ENCODE results near the gene LMNB1. TPM values are rescaled to one million over a fixed set of nuclear protein-coding genes. Genes with fewer than 3 reads are reported as not detected.

The LMNB1 gene
- total RNA-seq, 1 experiment from 2014 or later = 211 TPM

GRCh38 chr5:126836778-126837177 lies 59.8 kb downstream of the LMNB1 start:
- H3K36me3 Mint-ChIP-seq (ENCODE audit: insufficient read depth in 1 of 3, low read depth in 3 of 3) = peaks cover 37 to 73% (median 41%) of the 10 kb centered on the region in 3 experiments

More at GRCh38 chr5:126836778-126837177, 59.8 kb downstream of the LMNB1 start:
- Histone ChIP-seq H3K56ac (ENCODE audit: insufficient read length, low read depth, low read length) (no peak overlapping the region), H2BK15ac (ENCODE audit: low read depth, low read length) (no peak overlapping the region), H3K9ac (ENCODE audit: extremely low read depth, insufficient read length, low read length) (no peak overlapping the region), H3K27me3 (ENCODE audit: insufficient read depth, low read length) (no peaks in the 10 kb centered on the region), H2AK5ac (ENCODE audit: insufficient read length, low read length) (no peak overlapping the region), H3K4ac (ENCODE audit: low read depth, low read length) (no peak overlapping the region), H2BK5ac (ENCODE audit: insufficient read length, low read length) (no peak overlapping the region), H3K4me2 (ENCODE audit: insufficient read depth, insufficient read length, low read length) (no peak overlapping the region), H2BK12ac (ENCODE audit: insufficient read length, low read depth, low read length) (no peak overlapping the region), H2AFZ (ENCODE audit: low read length) (no peak overlapping the region), H3K14ac (ENCODE audit: insufficient read depth, low read length) (no peak overlapping the region), H3T11ph (ENCODE audit: low read length) (no peak overlapping the region), H3K9me3 (ENCODE audit: control insufficient read depth, low read depth, low read length) (no peaks in the 10 kb centered on the region), H3K4me1 (ENCODE audit: insufficient read depth, low read length) (no peaks in the 10 kb centered on the region), H3K23ac (ENCODE audit: insufficient read length, low read depth, low read length) (no peak overlapping the region), H3K27ac (ENCODE audit: insufficient read length, low read depth, low read length) (no peak overlapping the region), H3K18ac (ENCODE audit: insufficient read length, low read depth, low read length) (no peak overlapping the region), H3K79me2 (ENCODE audit: insufficient read depth, low read length) (no peaks in the 10 kb centered on the region), H2BK20ac (ENCODE audit: low read depth, low read length, poor library complexity, severe bottlenecking) (no peak overlapping the region), H4K8ac (replicated peaks; ENCODE audit: insufficient read length, low read depth, low read length) (no peak overlapping the region), H4K20me1 (ENCODE audit: control insufficient read depth, insufficient read depth, insufficient read length) (no peaks in the 10 kb centered on the region), H4K91ac (ENCODE audit: insufficient read length, low read depth, low read length) (no peak overlapping the region), H3K79me1 (ENCODE audit: insufficient read depth, low read depth, low read length, poor library complexity, severe bottlenecking) (no peaks in the 10 kb centered on the region), H3K23me2 (ENCODE audit: insufficient read length, low read depth, low read length, poor library complexity, severe bottlenecking) (no peaks in the 10 kb centered on the region), H4K5ac (ENCODE audit: insufficient read length, low read depth, low read length) (no peak overlapping the region), H2BK120ac (ENCODE audit: low read depth, low read length, poor library complexity, severe bottlenecking) (no peak overlapping the region)
- Mint-ChIP-seq H3K27ac (no peak overlapping the region), H3K9me3 (peaks cover 0 to 2% of the 10 kb centered on the region in 2 experiments; a peak in 1 of 5 replicates), H3K27me3 (ENCODE audit: low read depth) (no peaks in the 10 kb centered on the region), H3K4me3 (no peak overlapping the region), H3K4me1 (peaks cover 46 to 49% of the 10 kb centered on the region in 2 experiments)
- DNase-seq = no peak
- WGBS (ENCODE audit: extremely low coverage, insufficient read length, low lambda C conversion rate) = no CpG with 5 or more reads among the region's 2 CpGs
- no peak for TF ChIP-seq CTCF (conservative IDR thresholded peaks at IDR 0.05)

Data from H9 (cell line).